SK-N-SH treated with all-trans-retinoic acid at 6 μM for 48 hours (cell line): Measurements from ENCODE around the gene PPP1R1B.

Source experiments
- ATAC-seq: fragments of 200-7000 bp; cut with Tn5 transposase; 3 replicates; pipeline ENCODE4 v1.9.1; 2020; ENCODE audit warnings: mild to moderate bottlenecking, moderate library complexity
- ARNTL ChIP-seq: fragments of 450-650 bp; formaldehyde crosslinking; IDR thresholded peaks from 2 replicates; pipeline ENCODE4 v1.5.0; 2020; ENCODE audit warnings: low read depth, mild to moderate bottlenecking, moderate library complexity, borderline replicate concordance
- BACH2 ChIP-seq: fragments of 250-450 bp; sonication (Bioruptor Pico); IDR thresholded peaks from 2 replicates; pipeline ENCODE4 v1.9.0; 2021; ENCODE audit warnings: mild to moderate bottlenecking, borderline replicate concordance
- CSDC2 ChIP-seq: fragments of 250-450 bp; sonication (Bioruptor Pico); IDR thresholded peaks from 2 replicates; pipeline ENCODE4 v1.5.0; 2020; ENCODE audit warnings: mild to moderate bottlenecking, moderate library complexity
- CSRNP3 ChIP-seq: fragments of 250-450 bp; sonication (Bioruptor Pico); IDR thresholded peaks from 2 replicates; pipeline ENCODE4 v1.5.1; 2021; ENCODE audit warnings: mild to moderate bottlenecking, moderate library complexity
- ESRRG ChIP-seq: fragments of 250-450 bp; sonication (Bioruptor Pico); IDR thresholded peaks from 2 replicates; pipeline ENCODE4 v1.6.1; 2021; ENCODE audit warnings: mild to moderate bottlenecking
- GLIS3 ChIP-seq: fragments of 250-450 bp; sonication (Bioruptor Pico); IDR thresholded peaks from 2 replicates; pipeline ENCODE4 v1.5.0; 2020; ENCODE audit warnings: mild to moderate bottlenecking, moderate library complexity
- ISL1 ChIP-seq: fragments of 250-450 bp; sonication (Bioruptor Pico); IDR thresholded peaks from 2 replicates; pipeline ENCODE4 v2.1.2; 2022; ENCODE audit warnings: mild to moderate bottlenecking, moderate library complexity
- OSR1 ChIP-seq: fragments of 250-450 bp; sonication (Bioruptor Pico); IDR thresholded peaks from 2 replicates; pipeline ENCODE4 v1.8.0; 2022; ENCODE audit warnings: moderate library complexity, mild to moderate bottlenecking, inconsistent platforms
- PATZ1 ChIP-seq: fragments of 250-450 bp; sonication (Bioruptor Pico); IDR thresholded peaks from 2 replicates; pipeline ENCODE4 v1.8.0; 2020; ENCODE audit warnings: mild to moderate bottlenecking, moderate library complexity, borderline replicate concordance
- PPARA ChIP-seq: fragments of 250-450 bp; sonication (Bioruptor Pico); IDR thresholded peaks from 2 replicates; pipeline ENCODE4 v1.5.0; 2020; ENCODE audit warnings: mild to moderate bottlenecking, borderline replicate concordance
- RARB ChIP-seq: fragments of 250-450 bp; sonication (Bioruptor Pico); IDR thresholded peaks from 2 replicates; pipeline ENCODE4 v1.8.0; 2021; ENCODE audit warnings: mild to moderate bottlenecking, moderate library complexity
- SNAI2 ChIP-seq: fragments of 250-450 bp; sonication (Bioruptor Pico); IDR thresholded peaks from 2 replicates; pipeline ENCODE4 v1.5.0; 2020; ENCODE audit warnings: mild to moderate bottlenecking, moderate library complexity
- TOX ChIP-seq: fragments of 250-450 bp; sonication (Bioruptor Pico); IDR thresholded peaks from 2 replicates; pipeline ENCODE4 v1.8.0; 2021; ENCODE audit warnings: mild to moderate bottlenecking, moderate library complexity, borderline replicate concordance
- ZC3H10 ChIP-seq: fragments of 250-450 bp; sonication (Bioruptor Pico); IDR thresholded peaks from 2 replicates; pipeline ENCODE4 v1.5.1; 2021; ENCODE audit warnings: mild to moderate bottlenecking, moderate library complexity
- ZFP3 ChIP-seq: fragments of 250-450 bp; sonication (Bioruptor Pico); IDR thresholded peaks from 2 replicates; pipeline ENCODE4 v1.5.0; 2020; ENCODE audit warnings: mild to moderate bottlenecking, moderate library complexity
- ZFP30 ChIP-seq: fragments of 450-650 bp; formaldehyde crosslinking; IDR thresholded peaks from 2 replicates; pipeline ENCODE4 v1.5.0; 2022; ENCODE audit warnings: mild to moderate bottlenecking, moderate library complexity
- ZNF565 ChIP-seq: fragments of 450-650 bp; formaldehyde crosslinking; conservative IDR thresholded peaks from 2 replicates; pipeline ENCODE4 v1.5.0; 2020; ENCODE audit warnings: low read depth, mild to moderate bottlenecking, moderate library complexity
- ZNF70 ChIP-seq: fragments of 450-650 bp; formaldehyde crosslinking; IDR thresholded peaks from 2 replicates; pipeline ENCODE4 v1.5.0; 2020; ENCODE audit warnings: mild to moderate bottlenecking, moderate library complexity
- ZNF8 ChIP-seq: fragments of 450-650 bp; formaldehyde crosslinking; IDR thresholded peaks from 2 replicates; pipeline ENCODE4 v1.5.0; 2020; ENCODE audit warnings: mild to moderate bottlenecking, moderate library complexity
- TF ChIP-seq, protein P1 (sequence below): fragments of 250-450 bp; sonication (Bioruptor Pico); IDR thresholded peaks from 2 replicates; pipeline ENCODE4 v1.5.0; 2020; ENCODE audit warnings: mild to moderate bottlenecking, moderate library complexity
- TF ChIP-seq, protein P2 (sequence below): fragments of 250-450 bp; sonication (Bioruptor Pico); IDR thresholded peaks from 2 replicates; pipeline ENCODE4 v1.5.1; 2020; ENCODE audit warnings: low read depth, mild to moderate bottlenecking, moderate library complexity

Gene PPP1R1B

DNA sequence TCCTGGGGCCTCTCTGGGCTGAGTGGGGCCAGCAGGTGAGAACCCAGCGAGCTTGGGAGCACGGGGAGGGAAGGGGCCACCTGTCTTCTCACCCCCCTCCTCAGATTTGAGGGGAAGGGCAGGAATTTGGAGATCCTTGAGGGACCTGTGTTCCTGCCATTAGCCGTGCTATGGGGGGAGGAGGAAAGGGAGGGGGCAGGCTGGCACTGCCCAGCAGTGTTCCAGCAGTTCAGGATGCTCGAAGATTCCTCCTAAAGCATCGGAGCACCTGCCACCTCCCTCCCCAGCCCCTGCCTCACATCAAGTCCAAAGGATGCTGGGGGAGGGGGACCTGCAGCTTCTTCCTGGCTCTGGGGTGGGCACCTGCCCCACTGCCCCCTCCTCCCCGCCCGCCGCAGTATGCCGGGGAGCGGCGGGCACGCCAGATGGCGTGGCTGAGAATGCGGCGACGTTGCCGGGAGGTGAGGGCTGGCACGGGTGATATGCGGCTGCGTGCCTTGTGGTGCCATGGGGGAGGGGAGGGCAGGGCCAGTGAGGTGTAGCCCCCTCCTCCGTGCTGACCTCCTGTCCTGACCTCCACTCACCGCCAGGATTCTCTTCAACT lies 14.4 kb upstream of the PPP1R1B start:
- TF ChIP-seq ESRRG (no peak), PATZ1 (CRISPR knock-in tag) (no peak), ZNF8 (CRISPR knock-in tag) (no peak), TOX (no peak), CSDC2 (CRISPR knock-in tag) (no peak), RARB (CRISPR knock-in tag) (no peak), CSRNP3 (no peak), ZNF70 (no peak), GLIS3 (CRISPR knock-in tag) (no peak), ZFP30 (CRISPR knock-in tag) (no peak), ISL1 (CRISPR knock-in tag) (no peak), ARNTL (no peak), PPARA (CRISPR knock-in tag) (no peak), SNAI2 (CRISPR knock-in tag) (no peak), ZNF565 (no peak), OSR1 (CRISPR knock-in tag) (no peak)
- TF ChIP-seq, protein P1, sequence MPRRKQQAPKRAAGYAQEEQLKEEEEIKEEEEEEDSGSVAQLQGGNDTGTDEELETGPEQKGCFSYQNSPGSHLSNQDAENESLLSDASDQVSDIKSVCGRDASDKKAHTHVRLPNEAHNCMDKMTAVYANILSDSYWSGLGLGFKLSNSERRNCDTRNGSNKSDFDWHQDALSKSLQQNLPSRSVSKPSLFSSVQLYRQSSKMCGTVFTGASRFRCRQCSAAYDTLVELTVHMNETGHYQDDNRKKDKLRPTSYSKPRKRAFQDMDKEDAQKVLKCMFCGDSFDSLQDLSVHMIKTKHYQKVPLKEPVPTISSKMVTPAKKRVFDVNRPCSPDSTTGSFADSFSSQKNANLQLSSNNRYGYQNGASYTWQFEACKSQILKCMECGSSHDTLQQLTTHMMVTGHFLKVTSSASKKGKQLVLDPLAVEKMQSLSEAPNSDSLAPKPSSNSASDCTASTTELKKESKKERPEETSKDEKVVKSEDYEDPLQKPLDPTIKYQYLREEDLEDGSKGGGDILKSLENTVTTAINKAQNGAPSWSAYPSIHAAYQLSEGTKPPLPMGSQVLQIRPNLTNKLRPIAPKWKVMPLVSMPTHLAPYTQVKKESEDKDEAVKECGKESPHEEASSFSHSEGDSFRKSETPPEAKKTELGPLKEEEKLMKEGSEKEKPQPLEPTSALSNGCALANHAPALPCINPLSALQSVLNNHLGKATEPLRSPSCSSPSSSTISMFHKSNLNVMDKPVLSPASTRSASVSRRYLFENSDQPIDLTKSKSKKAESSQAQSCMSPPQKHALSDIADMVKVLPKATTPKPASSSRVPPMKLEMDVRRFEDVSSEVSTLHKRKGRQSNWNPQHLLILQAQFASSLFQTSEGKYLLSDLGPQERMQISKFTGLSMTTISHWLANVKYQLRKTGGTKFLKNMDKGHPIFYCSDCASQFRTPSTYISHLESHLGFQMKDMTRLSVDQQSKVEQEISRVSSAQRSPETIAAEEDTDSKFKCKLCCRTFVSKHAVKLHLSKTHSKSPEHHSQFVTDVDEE (CRISPR knock-in tag) = no peak
- TF ChIP-seq, protein P2, sequence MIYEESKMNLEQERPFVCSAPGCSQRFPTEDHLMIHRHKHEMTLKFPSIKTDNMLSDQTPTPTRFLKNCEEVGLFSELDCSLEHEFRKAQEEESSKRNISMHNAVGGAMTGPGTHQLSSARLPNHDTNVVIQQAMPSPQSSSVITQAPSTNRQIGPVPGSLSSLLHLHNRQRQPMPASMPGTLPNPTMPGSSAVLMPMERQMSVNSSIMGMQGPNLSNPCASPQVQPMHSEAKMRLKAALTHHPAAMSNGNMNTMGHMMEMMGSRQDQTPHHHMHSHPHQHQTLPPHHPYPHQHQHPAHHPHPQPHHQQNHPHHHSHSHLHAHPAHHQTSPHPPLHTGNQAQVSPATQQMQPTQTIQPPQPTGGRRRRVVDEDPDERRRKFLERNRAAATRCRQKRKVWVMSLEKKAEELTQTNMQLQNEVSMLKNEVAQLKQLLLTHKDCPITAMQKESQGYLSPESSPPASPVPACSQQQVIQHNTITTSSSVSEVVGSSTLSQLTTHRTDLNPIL = no peak
- TF ChIP-seq, all 23 proteins: peak for 0
- ATAC-seq = no peak

GRCh38 chr17:39612935-39613464 lies 13.8 kb upstream of the PPP1R1B start:
- TF ChIP-seq ZFP3 (no peak), ESRRG (no peak), ZFP30 (CRISPR knock-in tag) (no peak), TOX (no peak), ARNTL (no peak), ZNF70 (no peak), SNAI2 (CRISPR knock-in tag) (no peak), ZNF565 (no peak), PPARA (CRISPR knock-in tag) (no peak), BACH2 (CRISPR knock-in tag) (no peak), CSDC2 (CRISPR knock-in tag) (no peak), GLIS3 (CRISPR knock-in tag) (no peak), RARB (CRISPR knock-in tag) (no peak), CSRNP3 (no peak)
- TF ChIP-seq, all 23 proteins: peak for 0
- no peak for ATAC-seq

DNA sequence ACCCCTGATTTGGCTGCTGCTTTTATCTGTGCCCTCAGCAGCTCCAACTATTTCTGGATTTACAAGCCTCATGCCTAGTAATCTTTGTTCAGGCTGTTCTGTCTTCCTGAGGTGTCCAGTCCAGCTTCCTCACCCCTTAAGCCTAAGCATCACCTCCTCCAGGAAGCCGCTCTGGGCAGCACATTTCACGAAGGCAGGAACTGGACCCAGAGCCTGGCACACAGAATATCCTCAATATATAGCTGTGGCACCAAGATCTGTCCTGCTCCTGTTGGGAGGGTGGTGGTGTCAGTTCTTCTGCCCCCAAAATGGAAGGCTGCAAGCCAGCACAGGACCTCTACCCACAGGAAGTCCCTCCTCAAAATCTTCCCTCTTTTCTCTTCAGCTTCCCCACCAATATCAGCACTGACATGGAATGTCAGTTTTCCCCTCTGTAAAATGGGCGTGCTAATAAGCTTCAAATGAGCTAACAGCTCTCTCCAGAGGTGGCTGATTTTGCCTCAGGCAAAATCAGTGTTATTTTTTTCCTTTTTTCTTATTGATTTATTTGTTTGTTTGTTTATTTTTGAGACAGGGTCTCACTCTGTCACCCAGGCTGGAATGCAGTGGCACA lies 12.1 kb upstream of the PPP1R1B start:
- ATAC-seq = no peak
- TF ChIP-seq GLIS3 (CRISPR knock-in tag) (no peak), ARNTL (no peak), ZNF70 (no peak), CSDC2 (CRISPR knock-in tag) (no peak), ZC3H10 (CRISPR knock-in tag) (no peak), PPARA (CRISPR knock-in tag) (no peak)
